GM23248 (cell line): Measurements from ENCODE around the gene SPATA32.

ENCODE experiments used
- EZH2 ChIP-seq: fragments of 200-600 bp; sonication (generic); IDR thresholded peaks from 2 replicates; pipeline ENCODE4 v1.6.1; 2018; ENCODE audit warnings: antibody characterized with exemption, mild to moderate bottlenecking; ENCODE audit not compliant: insufficient read depth, poor library complexity, severe bottlenecking
- EZH2phosphoT487 ChIP-seq: fragments of 200-600 bp; sonication (generic); IDR thresholded peaks from 2 replicates; pipeline ENCODE4 v1.6.1; 2018; ENCODE audit warnings: antibody characterized with exemption, moderate library complexity, mild to moderate bottlenecking, low read depth; ENCODE audit not compliant: insufficient read depth

GRCh38 chr17:45238155-45238774 is 23.6 kb downstream of the SPATA32 start:
- TF ChIP-seq EZH2 (no peak), EZH2phosphoT487 (no peak)
